Transverse colon (tissue), 4 donors: ENCODE results near the gene CIROP.

ENCODE experiments used
- CTCF ChIP-seq, 5 experiments: fragments of 200-600 bp in 3 of 5; fragments of 450-650 bp in 2 of 5; sonication (generic) in 3 of 5; IDR thresholded peaks; 1 replicate in 2 of 5; 2 replicates in 3 of 5; pipeline ENCODE4 v1.5.1; 2016 to 2017; ENCODE audit warnings: antibody characterized with exemption in 5 of 5, inconsistent platforms in 3 of 5, mild to moderate bottlenecking in 2 of 5, moderate library complexity in 1 of 5
- EP300 ChIP-seq: sonication (generic); formaldehyde crosslinking; IDR thresholded peaks from one replicate; pipeline ENCODE4 v1.6.1; 2017; ENCODE audit warnings: antibody characterized with exemption, low read depth
- POLR2A ChIP-seq: fragments of 450-650 bp; IDR thresholded peaks from one replicate; pipeline ENCODE4 v1.6.1; 2016; ENCODE audit warnings: antibody characterized with exemption, mild to moderate bottlenecking, moderate library complexity
- POLR2AphosphoS5 ChIP-seq, 3 donors: sonication (generic); formaldehyde crosslinking; IDR thresholded peaks; one replicate each; pipeline ENCODE4 v1.6.1; 2016; ENCODE audit warnings: antibody characterized with exemption in 3 of 3

GRCh38 chr14:23094666-23095195 is 10.1 kb downstream of the CIROP start, which contains the start of gene ACIN1:
- TF ChIP-seq CTCF (IDR thresholded peaks at IDR 0.05) = no peak
- peak; percentile 24 to 87 (median 65) for TF ChIP-seq POLR2AphosphoS5 (IDR thresholded peaks at IDR 0.05)
- TF ChIP-seq EP300 = no peak
- peak; percentile 66 for TF ChIP-seq POLR2A
